HG02763 (cell line): ENCODE results near the gene ICAM1.
"Not testable (repeated sequence)": the region's sequence is repeated elsewhere in the genome, so short reads cannot be mapped to it uniquely, and the experiment has no call there.

Experiments used
- ATAC-seq: cut with Tn5 transposase; IDR thresholded peaks from one replicate; pipeline ENCODE4 v1.9.1; 2021; ENCODE audit warnings: mild to moderate bottlenecking, moderate library complexity; ENCODE audit not compliant: unreplicated experiment

ICAM1 gene

GRCh38 chr19:10271543-10272086, 695 bp downstream of the ICAM1 start:
- ATAC-seq, result peak; percentile 4

- ATAC-seq, result no peak
Measured at GRCh38 chr19:10274589-10274988, 3.7 kb downstream of the ICAM1 start.

GRCh38 chr19:10277795-10278589, 7.1 kb downstream of the ICAM1 start:
- ATAC-seq, result no peak

DNA sequence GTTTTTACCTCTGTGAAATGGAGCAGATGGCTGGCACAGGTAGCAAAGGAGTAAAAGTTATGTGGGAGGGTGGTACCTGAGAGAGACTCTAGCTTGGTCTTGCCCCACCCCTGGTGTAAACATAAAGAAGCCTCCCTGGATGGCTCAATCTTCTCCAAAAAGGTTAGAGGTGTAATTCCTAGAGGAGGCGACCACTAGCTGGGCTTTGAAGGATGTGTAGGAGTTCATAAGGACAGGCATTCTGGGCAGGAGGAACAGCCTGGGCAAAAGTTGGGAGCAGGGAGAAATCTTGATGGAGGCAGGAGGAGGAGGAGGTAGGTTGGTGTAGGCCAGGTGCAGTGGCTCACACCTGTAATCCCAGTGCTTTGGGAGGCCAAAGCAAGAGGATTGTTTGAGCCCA, 8.0 kb downstream of the ICAM1 start:
- no peak for ATAC-seq

- no peak for ATAC-seq
Measured at GRCh38 chr19:10279737-10280442, 9.0 kb downstream of the ICAM1 start.

DNA sequence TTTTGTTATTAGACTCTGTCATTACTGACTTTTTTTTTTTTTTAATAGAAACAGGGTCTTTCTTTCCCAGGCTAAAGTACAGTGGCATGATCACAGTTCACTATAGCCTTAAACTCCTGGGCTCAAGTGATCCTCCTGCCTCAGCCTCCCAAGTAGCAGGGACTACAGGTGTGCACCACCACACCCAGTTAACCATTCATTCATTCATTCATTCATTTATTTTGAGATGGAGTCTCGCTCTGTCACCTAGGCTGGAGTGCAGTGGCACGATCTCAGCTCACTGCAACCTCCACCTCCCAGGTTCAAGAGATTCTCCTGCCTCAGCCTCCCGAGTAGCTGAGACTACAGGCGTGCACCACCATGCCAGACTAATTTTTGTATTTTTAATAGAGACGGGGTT, 11.1 kb downstream of the ICAM1 start:
- not testable (repeated sequence) for ATAC-seq

- ATAC-seq, result no peak
Measured at GRCh38 chr19:10283301-10284064, 12.6 kb downstream of the ICAM1 start.

DNA sequence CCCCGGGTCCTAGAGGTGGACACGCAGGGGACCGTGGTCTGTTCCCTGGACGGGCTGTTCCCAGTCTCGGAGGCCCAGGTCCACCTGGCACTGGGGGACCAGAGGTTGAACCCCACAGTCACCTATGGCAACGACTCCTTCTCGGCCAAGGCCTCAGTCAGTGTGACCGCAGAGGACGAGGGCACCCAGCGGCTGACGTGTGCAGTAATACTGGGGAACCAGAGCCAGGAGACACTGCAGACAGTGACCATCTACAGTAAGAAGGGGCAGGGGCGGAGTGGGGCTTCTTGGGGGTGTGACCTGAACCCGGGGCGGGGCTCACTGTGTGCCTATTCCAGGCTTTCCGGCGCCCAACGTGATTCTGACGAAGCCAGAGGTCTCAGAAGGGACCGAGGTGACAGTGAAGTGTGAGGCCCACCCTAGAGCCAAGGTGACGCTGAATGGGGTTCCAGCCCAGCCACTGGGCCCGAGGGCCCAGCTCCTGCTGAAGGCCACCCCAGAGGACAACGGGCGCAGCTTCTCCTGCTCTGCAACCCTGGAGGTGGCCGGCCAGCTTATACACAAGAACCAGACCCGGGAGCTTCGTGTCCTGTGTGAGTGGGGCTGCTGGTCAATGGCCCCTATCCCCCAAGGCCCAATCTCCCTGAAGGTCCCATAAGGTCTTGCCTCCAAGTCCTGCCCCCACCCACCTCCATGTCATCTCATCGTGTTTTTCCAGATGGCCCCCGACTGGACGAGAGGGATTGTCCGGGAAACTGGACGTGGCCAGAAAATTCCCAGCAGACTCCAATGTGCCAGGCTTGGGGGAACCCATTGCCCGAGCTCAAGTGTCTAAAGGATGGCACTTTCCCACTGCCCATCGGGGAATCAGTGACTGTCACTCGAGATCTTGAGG, 13.4 kb downstream of the ICAM1 start:
- ATAC-seq, result no peak

GRCh38 chr19:10284960-10285278, 14.0 kb downstream of the ICAM1 start:
- no peak for ATAC-seq

GRCh38 chr19:10285393-10285792, 14.5 kb downstream of the ICAM1 start:
- no peak for ATAC-seq

DNA sequence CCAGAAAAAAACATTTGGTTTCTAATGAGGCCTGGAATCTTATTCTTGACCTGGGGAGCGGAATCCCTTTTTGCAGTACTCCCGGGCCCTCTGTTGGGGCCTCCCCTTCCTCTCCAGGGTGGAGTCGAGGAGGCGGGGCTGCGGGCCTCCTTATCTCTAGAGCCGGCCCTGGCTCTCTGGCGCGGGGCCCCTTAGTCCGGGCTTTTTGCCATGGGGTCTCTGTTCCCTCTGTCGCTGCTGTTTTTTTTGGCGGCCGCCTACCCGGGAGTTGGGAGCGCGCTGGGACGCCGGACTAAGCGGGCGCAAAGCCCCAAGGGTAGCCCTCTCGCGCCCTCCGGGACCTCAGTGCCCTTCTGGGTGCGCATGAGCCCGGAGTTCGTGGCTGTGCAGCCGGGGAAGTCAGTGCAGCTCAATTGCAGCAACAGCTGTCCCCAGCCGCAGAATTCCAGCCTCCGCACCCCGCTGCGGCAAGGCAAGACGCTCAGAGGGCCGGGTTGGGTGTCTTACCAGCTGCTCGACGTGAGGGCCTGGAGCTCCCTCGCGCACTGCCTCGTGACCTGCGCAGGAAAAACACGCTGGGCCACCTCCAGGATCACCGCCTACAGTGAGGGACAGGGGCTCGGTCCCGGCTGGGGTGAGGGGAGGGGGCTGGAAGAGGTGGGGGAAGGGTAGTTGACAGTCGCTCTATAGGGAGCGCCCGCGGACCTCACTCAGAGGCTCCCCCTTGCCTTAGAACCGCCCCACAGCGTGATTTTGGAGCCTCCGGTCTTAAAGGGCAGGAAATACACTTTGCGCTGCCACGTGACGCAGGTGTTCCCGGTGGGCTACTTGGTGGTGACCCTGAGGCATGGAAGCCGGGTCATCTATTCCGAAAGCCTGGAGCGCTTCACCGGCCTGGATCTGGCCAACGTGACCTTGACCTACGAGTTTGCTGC, 16.1 kb downstream of the ICAM1 start, which contains the start of gene ICAM4:
Gene ICAM4, plus strand, starts transcription at position 153 of the 935 bp plus-strand sequence. Its CDS starts 58 bp downstream, at position 211.
- no peak for ATAC-seq

GRCh38 chr19:10288662-10289166, 17.8 kb downstream of the ICAM1 start:
- ATAC-seq, result no peak

DNA sequence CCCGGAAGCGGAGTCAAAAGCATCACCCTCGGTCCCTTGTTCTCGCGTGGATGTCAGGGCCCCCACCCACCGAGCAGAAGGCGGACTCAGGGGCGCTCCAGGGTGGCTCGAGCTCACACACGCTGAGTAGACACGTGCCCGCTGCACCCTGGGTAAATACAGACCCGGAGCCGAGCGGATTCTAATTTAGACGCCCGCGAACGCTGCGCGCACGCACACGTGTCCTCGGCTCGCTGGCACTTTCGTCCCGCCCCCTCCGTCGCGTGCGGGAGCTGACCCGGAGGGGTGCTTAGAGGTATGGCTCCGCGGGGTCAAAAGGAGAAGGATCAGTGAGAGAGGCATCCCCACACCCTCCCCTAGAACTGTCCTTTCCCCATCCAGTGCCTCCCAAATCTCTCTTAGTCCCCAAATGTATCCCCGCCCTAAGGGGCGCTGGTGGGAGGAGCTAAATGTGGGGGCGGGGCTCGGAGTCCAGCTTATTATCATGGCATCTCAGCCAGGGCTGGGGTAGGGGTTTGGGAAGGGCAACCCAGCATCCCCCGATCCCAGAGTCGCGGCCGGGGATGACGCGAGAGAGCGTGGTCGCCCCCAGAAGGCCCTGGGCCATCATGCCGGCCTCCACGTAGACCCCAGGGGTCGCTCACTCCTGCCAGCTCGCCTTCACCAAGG, 18.4 kb downstream of the ICAM1 start:
- no peak for ATAC-seq

GRCh38 chr19:10289836-10290356, 19.0 kb downstream of the ICAM1 start, which contains the start of gene ICAM5:
ICAM5 (plus strand) TSS chr19:10289952; CDS start chr19:10290044, 92 bp downstream.
- ATAC-seq, result no peak

- no peak for ATAC-seq
Measured at GRCh38 chr19:10290357-10290875, 19.5 kb downstream of the ICAM1 start.

- no peak for ATAC-seq
Measured at GRCh38 chr19:10290876-10291553, 20.1 kb downstream of the ICAM1 start.

- no peak for ATAC-seq
Measured at GRCh38 chr19:10291554-10292205, 20.8 kb downstream of the ICAM1 start.
